Tibial artery (tissue), 4 donors: ENCODE data around the gene MPDU1.

Experiments
- DNase-seq, 2 donors: peaks; one replicate each; pipeline ENCODE4 v3.0.0-alpha.2; 2019
- H3K27ac ChIP-seq, 2 donors: fragments of 200-600 bp; sonication (generic) in 1 of 2; 1 replicate in 1 of 2; 2 replicates in 1 of 2; pipeline ENCODE4 v1.5.1; 2018 to 2019; ENCODE audit warnings: mild to moderate bottlenecking in 1 of 2
- H3K27me3 ChIP-seq, 2 donors: fragments of 200-600 bp; sonication (generic) in 1 of 2; one replicate each; pipeline versions ENCODE4 v1.5.1 to v1.6.0; 2016 to 2019
- H3K36me3 ChIP-seq, 3 donors: fragments of 200-600 bp; sonication (generic) in 2 of 3; one replicate each; pipeline ENCODE4 v1.5.1; 2016 to 2019; ENCODE audit warnings: mild to moderate bottlenecking in 2 of 3
- H3K4me1 ChIP-seq, 4 donors: fragments of 200-600 bp; sonication (generic) in 2 of 4; 1 replicate in 3 of 4; 2 replicates in 1 of 4; pipeline ENCODE4 v1.5.1; 2016 to 2019
- H3K4me3 ChIP-seq, 2 donors: fragments of 200-600 bp; sonication (generic) in 1 of 2; 1 replicate in 1 of 2; 2 replicates in 1 of 2; pipeline ENCODE4 v1.5.1; 2018 to 2019; ENCODE audit warnings: mild to moderate bottlenecking in 2 of 2
- H3K9me3 ChIP-seq, 3 donors: fragments of 200-600 bp; sonication (generic) in 1 of 3; one replicate each; pipeline ENCODE4 v1.5.1; 2016 to 2019
- intact Hi-C: fragments of 100-400 bp; cut with DNase I; formaldehyde crosslinking; loops from one replicate; pipeline ENCODE4 v1.15.0; 2023; ENCODE audit warnings: low total_unique reads
- TF ChIP-seq, protein P1 (sequence below), 2 experiments: fragments of 200-600 bp in 1 of 2; fragments of 450-650 bp in 1 of 2; IDR thresholded peaks; one replicate each; pipeline ENCODE4 v1.5.1; 2017 to 2019; ENCODE audit warnings: antibody characterized with exemption in 2 of 2, mild to moderate bottlenecking in 1 of 2, moderate library complexity in 1 of 2

Gene MPDU1

GRCh38 chr17:7612294-7612640 is 28.6 kb downstream of the MPDU1 start:
- H3K4me3 ChIP-seq: no peak overlapping the region
- DNase-seq: no peak
- intact Hi-C loops: no loop called here
- H3K9me3 ChIP-seq: no peaks in the 10 kb centered on the region
- no peaks in the 10 kb centered on the region for H3K27me3 ChIP-seq
- peaks cover 0 to 43% (median 28%) of the 10 kb centered on the region in 4 donors for H3K4me1 ChIP-seq
- H3K27ac ChIP-seq: peak overlapping the region in 1 of 2 donors; percentile 6
- TF ChIP-seq, protein P1, sequence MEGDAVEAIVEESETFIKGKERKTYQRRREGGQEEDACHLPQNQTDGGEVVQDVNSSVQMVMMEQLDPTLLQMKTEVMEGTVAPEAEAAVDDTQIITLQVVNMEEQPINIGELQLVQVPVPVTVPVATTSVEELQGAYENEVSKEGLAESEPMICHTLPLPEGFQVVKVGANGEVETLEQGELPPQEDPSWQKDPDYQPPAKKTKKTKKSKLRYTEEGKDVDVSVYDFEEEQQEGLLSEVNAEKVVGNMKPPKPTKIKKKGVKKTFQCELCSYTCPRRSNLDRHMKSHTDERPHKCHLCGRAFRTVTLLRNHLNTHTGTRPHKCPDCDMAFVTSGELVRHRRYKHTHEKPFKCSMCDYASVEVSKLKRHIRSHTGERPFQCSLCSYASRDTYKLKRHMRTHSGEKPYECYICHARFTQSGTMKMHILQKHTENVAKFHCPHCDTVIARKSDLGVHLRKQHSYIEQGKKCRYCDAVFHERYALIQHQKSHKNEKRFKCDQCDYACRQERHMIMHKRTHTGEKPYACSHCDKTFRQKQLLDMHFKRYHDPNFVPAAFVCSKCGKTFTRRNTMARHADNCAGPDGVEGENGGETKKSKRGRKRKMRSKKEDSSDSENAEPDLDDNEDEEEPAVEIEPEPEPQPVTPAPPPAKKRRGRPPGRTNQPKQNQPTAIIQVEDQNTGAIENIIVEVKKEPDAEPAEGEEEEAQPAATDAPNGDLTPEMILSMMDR (IDR thresholded peaks at IDR 0.05): no peak
- H3K36me3 ChIP-seq: peaks cover 0 to 12% (median 0%) of the 10 kb centered on the region in 3 donors

DNA sequence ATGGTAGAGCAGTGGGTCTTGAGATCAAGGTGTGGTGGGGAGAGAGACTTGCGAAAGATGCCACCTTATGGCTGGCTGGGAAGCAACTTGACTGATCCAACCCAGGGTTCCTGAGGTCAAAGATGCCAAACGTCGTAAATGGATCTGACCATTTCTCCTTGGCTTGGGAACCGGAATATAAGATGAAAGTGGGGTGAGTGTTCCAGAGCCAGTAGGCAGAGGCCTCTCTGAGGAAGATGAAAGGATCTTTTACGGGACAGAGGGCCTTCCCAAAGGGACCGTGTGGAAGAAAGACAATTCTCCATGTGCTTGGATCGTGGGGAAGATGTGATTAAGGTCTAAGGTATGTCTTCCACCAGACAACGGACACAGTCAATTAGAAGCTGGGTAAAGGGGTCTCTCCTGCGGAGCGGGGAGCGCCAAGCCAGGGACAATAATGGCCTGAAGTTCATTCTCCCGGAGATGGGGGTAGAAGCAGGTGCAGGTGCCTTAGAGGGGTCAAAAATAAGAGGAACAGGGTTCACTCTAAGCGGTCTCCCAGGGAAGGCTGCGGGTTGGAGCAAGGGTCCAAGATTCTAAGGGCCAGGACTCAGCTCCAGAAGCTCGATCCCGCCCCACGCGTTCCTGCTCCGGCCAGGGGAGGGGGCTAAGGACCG is 30.2 kb downstream of the MPDU1 start:
- H3K36me3 ChIP-seq: peaks cover 0 to 12% (median 0%) of the 10 kb centered on the region in 3 donors
- no peaks in the 10 kb centered on the region for H3K9me3 ChIP-seq
- peak overlapping the region; percentile 82 to 84 for H3K4me3 ChIP-seq
- peaks cover 0 to 43% (median 28%) of the 10 kb centered on the region in 4 donors for H3K4me1 ChIP-seq
- TF ChIP-seq, protein P1 (IDR thresholded peaks at IDR 0.05): no peak
- peak in 1 of 2 donors; percentile 71 for DNase-seq
- peak overlapping the region; percentile 83 to 87 for H3K27ac ChIP-seq
- no peaks in the 10 kb centered on the region for H3K27me3 ChIP-seq
- intact Hi-C loops: no loop called here

DNA sequence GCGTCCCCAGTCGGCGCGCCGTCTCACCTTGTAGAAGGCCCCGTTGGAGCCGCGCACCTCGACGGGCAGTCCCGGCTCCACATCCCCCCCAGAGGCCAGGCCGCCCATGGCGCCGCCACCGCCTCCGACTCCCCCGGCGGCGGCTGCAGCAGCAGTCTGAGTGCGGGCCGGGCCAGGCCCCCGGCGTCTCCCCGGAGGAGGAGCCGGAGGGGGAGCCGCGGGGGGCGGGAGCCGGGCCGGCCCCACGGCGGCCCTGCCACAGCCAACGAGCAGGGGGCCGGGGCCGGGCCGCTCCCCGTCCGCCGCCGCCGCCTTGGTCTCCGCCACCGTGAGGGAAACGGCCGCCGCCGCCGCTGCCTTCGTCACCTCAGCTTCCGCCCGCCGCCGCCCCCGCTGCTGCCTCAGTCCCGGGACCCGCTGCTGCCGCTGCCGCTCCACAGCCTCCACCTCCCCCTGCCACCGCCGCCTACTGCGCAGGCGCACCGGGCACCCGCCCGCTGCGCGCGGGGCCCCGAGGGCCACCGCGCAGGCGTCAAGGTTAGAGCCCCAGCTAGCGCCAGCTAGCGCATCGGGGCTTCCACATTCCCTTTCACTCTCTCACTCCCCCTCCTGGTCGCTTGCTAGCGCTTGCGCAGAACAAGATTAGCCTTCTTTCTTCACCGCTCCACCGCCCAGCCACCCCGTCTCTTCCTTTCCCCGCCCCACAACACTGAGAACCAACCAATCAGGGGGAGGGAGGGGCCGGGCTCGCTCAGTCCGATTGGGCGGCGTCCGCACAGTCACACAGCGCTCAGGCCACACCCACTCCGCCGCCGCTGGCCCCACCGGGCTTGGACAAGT is 31.0 kb downstream of the MPDU1 start, which contains the start of gene FXR2:
FXR2 (minus strand) TSS at position 473 of the 840 bp plus-strand sequence; CDS start at position 108, 365 bp downstream.
- DNase-seq: peak; percentile 100
- TF ChIP-seq, protein P1 (IDR thresholded peaks at IDR 0.05): peak; percentile 63 to 65
- peaks cover 0 to 12% (median 0%) of the 10 kb centered on the region in 3 donors for H3K36me3 ChIP-seq
- no peaks in the 10 kb centered on the region for H3K9me3 ChIP-seq
- intact Hi-C loops: no loop called here
- peak within 1 kb of the TSS; percentile 83 to 87 for H3K27ac ChIP-seq
- no peaks in the 10 kb centered on the region for H3K27me3 ChIP-seq
- H3K4me1 ChIP-seq: peaks cover 0 to 43% (median 28%) of the 10 kb centered on the region in 4 donors
- peak within 1 kb of the TSS; percentile 82 to 84 for H3K4me3 ChIP-seq

- intact Hi-C loops: no loop called here
- no peaks in the 10 kb centered on the region for H3K9me3 ChIP-seq
- TF ChIP-seq, protein P1 (IDR thresholded peaks at IDR 0.05): no peak
- DNase-seq: no peak
- peak overlapping the region; percentile 83 to 87 for H3K27ac ChIP-seq
- peaks cover 0 to 40% (median 27%) of the 10 kb centered on the region in 4 donors for H3K4me1 ChIP-seq
- peak overlapping the region; percentile 59 to 82 for H3K4me3 ChIP-seq
- peaks cover 0 to 9% (median 0%) of the 10 kb centered on the region in 3 donors for H3K36me3 ChIP-seq
- no peaks in the 10 kb centered on the region for H3K27me3 ChIP-seq
These were observed 31.7 kb downstream of the MPDU1 start for GRCh38 chr17:7615265-7615747.

GRCh38 chr17:7618608-7619007 is 35.0 kb downstream of the MPDU1 start:
- Histone ChIP-seq H3K27me3 (no peaks in the 10 kb centered on the region), H3K27ac (no peak overlapping the region), H3K36me3 (no peaks in the 10 kb centered on the region), H3K4me1 (peaks cover 0 to 9% (median 4%) of the 10 kb centered on the region in 4 donors), H3K4me3 (no peak overlapping the region), H3K9me3 (no peaks in the 10 kb centered on the region)
- DNase-seq: no peak
- TF ChIP-seq, protein P1 (IDR thresholded peaks at IDR 0.05): no peak
- intact Hi-C loops: no loop called here
